Dermis blood vessel endothelial cell (primary cell): Measurements from ENCODE around the gene TPCN2. TPM values are rescaled to one million over a fixed set of nuclear protein-coding genes. Genes with fewer than 3 reads are reported as not detected.
"Not testable (repeated sequence)": the region's sequence is repeated elsewhere in the genome, so short reads cannot be mapped to it uniquely, and the experiment has no call there.

Experiments used
- DNase-seq: peaks from one replicate; pipeline ENCODE4 v3.0.0; 2010
- total RNA-seq: library from RNA; depleted of rRNA; stranded (reverse); fragments of >200 nt; gene quantifications from 2 replicates; pipeline ENCODE4 v1.2.3, GENCODE V29; 2014

The TPCN2 gene
- total RNA-seq, 1 donor from 2014 or later = 14.3 TPM

GRCh38 chr11:69076977-69077376 lies 28.2 kb downstream of the TPCN2 start:
- not testable (repeated sequence) for DNase-seq

GRCh38 chr11:69078508-69078907 lies 29.8 kb downstream of the TPCN2 start:
- DNase-seq = no peak

- no peak for DNase-seq
These were observed 30.3 kb downstream of the TPCN2 start for GRCh38 chr11:69078930-69079605.

- DNase-seq = no peak
These were observed 31.0 kb downstream of the TPCN2 start for GRCh38 chr11:69079661-69080256.

- DNase-seq = no peak
These were observed 31.7 kb downstream of the TPCN2 start for GRCh38 chr11:69080257-69080995.

GRCh38 chr11:69081180-69081579 lies 32.4 kb downstream of the TPCN2 start:
- no peak for DNase-seq

- no peak for DNase-seq
These were observed 35.0 kb downstream of the TPCN2 start for GRCh38 chr11:69083531-69084247.

GRCh38 chr11:69084371-69084770 lies 35.6 kb downstream of the TPCN2 start:
- DNase-seq = no peak

GRCh38 chr11:69085490-69086095 lies 36.9 kb downstream of the TPCN2 start:
- DNase-seq = no peak

GRCh38 chr11:69086152-69087132 lies 37.7 kb downstream of the TPCN2 start:
- no peak for DNase-seq

GRCh38 chr11:69087133-69087524 lies 38.4 kb downstream of the TPCN2 start:
- no peak for DNase-seq

GRCh38 chr11:69087811-69088210 lies 39.1 kb downstream of the TPCN2 start:
- DNase-seq = no peak

GRCh38 chr11:69088676-69089146 lies 40.0 kb downstream of the TPCN2 start:
- DNase-seq = peak; percentile 87

GRCh38 chr11:69089258-69089657 lies 40.5 kb downstream of the TPCN2 start:
- peak; percentile 41 for DNase-seq

GRCh38 chr11:69091638-69092165 lies 43.0 kb downstream of the TPCN2 start:
- DNase-seq = no peak

- DNase-seq = no peak
These were observed 43.5 kb downstream of the TPCN2 start for GRCh38 chr11:69092263-69092662.

- DNase-seq = no peak
These were observed 44.4 kb downstream of the TPCN2 start for GRCh38 chr11:69093106-69093505.

- DNase-seq = no peak
These were observed 45.6 kb downstream of the TPCN2 start for GRCh38 chr11:69094111-69094914.

GRCh38 chr11:69094915-69095290 lies 46.2 kb downstream of the TPCN2 start:
- DNase-seq = no peak

- DNase-seq = no peak
These were observed 46.6 kb downstream of the TPCN2 start for GRCh38 chr11:69095300-69095699.
